ENCODE data around the gene CCNF.

The CCNF gene

GRCh38 chr16:2487903-2488531 lies 58.8 kb downstream of the CCNF start:
- no peak for DNase-seq

GRCh38 chr16:2489581-2489980 lies 60.3 kb downstream of the CCNF start:
- no peak for DNase-seq

- no peak for DNase-seq
Measured at GRCh38 chr16:2490190-2491105, 61.2 kb downstream of the CCNF start.

DNA sequence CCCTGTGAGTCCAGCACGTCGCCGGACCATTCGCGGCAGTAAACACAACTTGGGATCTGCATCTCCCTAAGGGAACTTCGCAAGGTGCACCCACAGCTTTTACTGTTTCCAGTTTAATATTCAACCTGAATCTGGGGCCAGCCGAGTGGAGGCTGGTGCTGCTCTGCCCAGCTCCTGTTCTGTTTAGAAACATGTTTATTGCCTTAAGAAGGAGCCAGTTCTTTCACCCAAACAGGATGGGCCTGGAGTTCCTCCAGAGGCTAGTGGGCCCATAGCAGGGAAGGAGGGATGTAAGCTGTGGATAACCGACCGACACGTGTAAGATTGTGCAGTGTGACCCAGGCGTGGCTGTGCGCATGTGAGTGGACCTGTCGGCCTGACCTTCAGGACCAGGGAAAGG lies 63.0 kb downstream of the CCNF start:
- DNase-seq: no peak

- DNase-seq: no peak
Measured at GRCh38 chr16:2493605-2494004, 64.4 kb downstream of the CCNF start.

DNA sequence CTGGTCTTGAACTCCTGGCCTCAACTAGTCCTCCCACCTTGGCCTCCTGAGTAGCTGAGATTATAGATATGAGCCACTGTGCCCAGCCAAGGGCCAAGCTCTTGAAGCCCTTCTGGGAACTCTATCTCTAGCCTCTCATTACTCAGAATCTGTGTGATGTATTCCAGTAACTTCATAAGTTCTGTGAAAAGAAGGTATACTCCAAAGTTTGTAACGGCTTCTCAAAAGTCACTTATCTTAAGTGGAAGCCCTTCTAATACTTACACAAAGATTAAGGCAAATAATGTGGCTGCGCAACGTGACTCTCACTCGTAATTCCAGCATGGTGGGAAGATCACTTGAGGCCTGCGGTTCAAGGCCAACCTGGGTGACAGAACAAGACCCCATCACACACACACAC lies 65.4 kb downstream of the CCNF start:
- DNase-seq: no peak

GRCh38 chr16:2495041-2495440 lies 65.8 kb downstream of the CCNF start:
- DNase-seq: no peak

GRCh38 chr16:2496223-2497115 lies 67.2 kb downstream of the CCNF start:
- DNase-seq: no peak

DNA sequence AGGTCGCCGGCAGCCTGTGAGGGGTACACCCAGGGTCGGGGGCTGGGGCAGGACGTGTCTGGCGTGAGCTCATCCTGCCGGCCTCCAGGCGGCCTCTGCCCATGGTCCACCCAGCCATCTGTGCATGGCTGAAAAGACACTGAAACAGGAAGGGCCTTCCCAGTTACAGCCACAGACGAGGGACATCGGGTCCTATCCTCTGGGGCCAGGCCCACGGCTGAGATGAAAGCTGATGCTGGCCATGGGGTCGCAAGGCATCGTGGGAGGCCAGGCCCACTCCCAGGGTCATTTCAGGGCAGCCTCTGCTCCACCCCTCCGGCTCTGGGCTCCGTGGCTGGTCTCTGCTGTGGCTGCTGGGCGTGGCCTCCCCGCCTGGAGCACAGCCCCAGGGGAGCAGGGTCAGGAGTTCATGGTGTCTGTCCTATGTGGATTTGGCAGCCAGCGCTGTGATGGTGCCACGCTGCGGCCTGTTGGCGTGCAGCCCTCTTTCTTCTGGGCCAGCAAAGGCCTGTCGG lies 67.9 kb downstream of the CCNF start:
- DNase-seq: no peak

- DNase-seq: no peak
Measured at GRCh38 chr16:2497695-2498484, 68.6 kb downstream of the CCNF start.

DNA sequence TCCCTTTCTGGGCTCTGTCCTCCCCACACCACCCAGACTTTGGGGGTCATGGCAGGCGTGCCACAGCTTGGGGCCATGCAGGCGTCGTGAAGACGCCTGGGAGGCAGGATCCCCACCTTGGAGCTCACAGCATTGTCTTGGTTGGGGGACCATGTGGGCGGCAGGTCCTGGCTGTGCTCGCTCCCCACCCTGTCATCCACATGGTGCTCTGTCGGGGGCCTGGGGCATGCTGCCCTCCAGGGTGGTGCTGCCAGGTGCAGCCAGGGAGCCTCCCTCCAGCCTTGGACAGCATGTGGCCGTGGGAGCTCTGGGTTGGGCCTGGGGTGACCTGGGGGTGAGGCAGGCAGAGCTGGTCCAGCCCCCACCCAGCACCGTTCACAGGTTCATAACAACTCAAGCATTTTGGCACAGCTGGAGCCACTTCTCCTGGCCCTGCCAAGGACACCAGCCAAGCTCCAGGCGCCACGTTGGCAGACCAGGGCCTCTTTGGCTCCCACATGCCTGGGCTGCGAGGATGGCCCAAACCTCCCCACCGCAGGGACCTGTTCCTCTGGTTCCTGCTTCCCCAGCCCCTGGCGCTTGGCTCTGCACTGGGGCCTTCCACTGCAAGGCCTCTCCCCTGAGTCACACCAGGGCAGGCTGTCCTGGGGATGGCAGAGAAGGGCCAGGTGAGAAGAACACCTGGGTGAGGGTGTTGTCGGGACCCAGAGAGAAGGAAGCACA lies 69.4 kb downstream of the CCNF start:
- no peak for DNase-seq

DNA sequence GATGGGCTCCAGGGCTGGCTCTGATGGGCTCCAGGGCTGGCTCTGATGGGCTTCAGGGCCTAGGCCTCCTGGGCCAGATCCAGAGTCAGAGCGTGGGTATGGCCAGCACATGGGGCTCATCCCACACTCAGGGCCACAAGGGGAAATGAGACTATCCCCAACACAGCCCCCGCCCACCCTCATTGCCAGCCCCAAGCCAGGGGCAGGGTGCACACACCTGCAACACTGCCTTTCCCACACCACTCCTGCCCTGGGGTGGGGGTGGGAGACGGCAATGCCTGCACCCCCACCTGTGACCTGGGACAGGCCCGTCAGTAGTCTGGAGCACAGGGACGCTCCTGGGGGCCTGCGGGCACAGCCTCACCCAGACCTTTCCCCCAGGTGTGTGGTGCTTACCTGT lies 70.2 kb downstream of the CCNF start:
- DNase-seq: no peak

- no peak for DNase-seq
Measured at GRCh38 chr16:2499890-2500429, 70.7 kb downstream of the CCNF start.

DNA sequence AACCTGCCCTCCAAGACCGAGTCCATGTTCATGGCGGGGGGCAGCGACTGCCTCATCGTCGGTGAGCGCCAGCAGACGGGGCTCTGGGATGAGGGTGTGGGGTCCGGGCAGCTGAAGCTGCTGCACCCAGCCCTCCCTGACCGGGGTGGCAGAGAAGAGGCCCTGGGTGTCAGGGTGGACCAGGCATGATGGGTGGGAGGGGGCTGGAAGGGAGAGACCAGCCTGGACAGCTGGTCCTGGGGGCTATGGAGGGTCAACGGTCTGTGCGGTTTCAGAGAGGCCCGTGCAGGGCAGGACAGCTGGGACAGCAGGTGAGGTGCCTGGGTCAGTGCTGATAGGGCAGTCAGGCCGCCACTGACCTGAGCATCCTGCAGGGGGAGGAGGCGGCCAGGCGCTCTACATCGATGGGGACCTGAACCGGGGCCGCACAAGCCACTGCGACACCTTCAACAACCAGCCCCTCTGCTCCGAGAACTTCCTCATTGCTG lies 71.2 kb downstream of the CCNF start:
- DNase-seq: no peak

- peak; percentile 57 to 75 (median 70) for DNase-seq
Measured at GRCh38 chr16:2500918-2501750, 71.9 kb downstream of the CCNF start.

DNA sequence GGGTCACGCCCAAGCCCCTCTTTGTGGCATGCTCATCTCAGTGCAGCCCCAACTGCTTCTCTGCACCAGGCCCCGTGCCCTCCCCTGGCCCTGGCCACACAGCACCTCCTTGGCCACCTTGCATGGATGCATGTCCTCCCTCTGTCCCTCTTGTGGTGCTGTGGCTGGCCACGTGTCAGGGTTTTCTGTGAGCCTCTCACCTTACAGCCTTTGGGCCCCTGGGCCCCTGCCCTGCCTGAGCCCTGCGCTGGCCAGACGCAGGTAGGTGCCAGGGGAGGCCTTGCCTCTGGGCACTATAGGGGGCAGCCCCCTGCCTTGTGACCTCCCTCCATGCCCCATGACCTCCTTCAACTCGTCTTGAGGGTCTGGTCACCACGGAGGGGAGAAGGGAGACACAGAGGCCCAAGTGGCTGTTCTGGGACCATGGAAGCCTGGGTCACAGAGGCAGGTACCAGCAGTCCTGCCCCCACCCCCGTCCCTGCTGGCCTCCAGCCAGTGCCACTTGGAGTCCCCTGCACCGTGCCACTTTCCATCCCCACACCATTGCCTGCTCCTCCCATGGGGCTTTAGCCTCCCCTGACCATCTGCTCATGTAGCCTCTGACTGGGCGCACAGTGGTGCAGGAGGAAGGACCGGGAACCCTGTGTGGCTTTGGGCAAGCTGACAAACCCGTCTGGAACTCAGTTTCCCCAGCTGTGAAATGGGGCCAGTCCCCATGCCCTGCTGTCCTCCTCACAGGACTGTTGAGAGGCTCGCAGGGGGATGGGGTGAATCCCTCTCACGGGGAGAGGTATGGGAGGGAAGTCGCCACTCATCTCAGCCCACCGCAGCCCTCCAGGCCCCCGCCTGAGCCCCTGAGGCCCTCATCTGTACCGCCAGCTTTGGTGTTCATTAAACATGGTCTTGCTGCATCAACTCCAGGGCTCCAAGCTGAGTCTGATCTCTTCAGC lies 73.0 kb downstream of the CCNF start:
- DNase-seq: no peak

GRCh38 chr16:2505695-2506094 lies 76.4 kb downstream of the CCNF start:
- DNase-seq: no peak

DNA sequence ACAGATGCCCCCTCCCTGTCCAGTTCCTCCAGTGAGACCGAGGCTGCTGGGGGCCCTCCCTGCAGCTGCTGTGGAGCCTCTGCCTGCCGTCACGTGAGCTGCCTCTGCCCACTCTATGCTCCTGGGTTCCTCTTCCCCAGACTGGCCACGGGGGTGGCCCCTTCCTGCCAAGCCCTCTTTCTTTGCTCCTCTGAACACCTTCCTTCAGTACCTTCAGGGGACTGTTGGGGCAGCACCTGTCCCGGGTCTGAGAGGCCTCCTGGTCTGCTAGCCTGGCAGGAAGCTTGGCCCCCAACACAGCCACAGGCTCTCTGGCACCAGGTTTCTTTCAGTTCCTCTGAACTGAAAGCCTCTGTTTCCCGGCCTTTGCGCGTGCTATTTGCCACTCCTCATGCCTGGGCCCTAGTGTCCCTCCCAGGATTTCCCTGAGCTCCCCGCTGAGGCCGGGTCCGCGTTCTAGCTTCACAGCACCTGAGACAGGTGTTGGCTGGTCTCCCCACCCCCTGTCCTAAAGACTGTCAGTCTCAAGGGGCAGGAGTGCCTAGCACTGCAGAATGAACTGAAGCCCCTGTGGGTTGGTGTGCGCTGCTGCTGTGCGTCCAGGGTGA lies 77.9 kb downstream of the CCNF start:
- DNase-seq: no peak
